DMS114 treated with DMSO at 0.1 percent for 48 hours (cell line): ENCODE measurements around the gene FBXO21.
"Not testable (repeated sequence)": the region's sequence is repeated elsewhere in the genome, so short reads cannot be mapped to it uniquely, and the experiment has no call there.

Experiments used
- DNase-seq: peaks from one replicate; lab custom pipeline; 2025; ENCODE audit not compliant: unreplicated experiment; lab: John Stamatoyannopoulos, UW

Gene FBXO21

GRCh38 chr12:117202033-117202432 lies 11.8 kb upstream of the FBXO21 start:
- DNase-seq, result no peak

GRCh38 chr12:117199956-117200744 lies 9.9 kb upstream of the FBXO21 start:
- not testable (repeated sequence) for DNase-seq

- DNase-seq, result not testable (repeated sequence)
Measured at GRCh38 chr12:117196334-117196733, 6.1 kb upstream of the FBXO21 start.

GRCh38 chr12:117195027-117195426 lies 4.8 kb upstream of the FBXO21 start:
- not testable (repeated sequence) for DNase-seq

GRCh38 chr12:117193903-117194302 lies 3.6 kb upstream of the FBXO21 start:
- DNase-seq, result no peak

- DNase-seq, result not testable (repeated sequence)
Measured at GRCh38 chr12:117192581-117192980, 2.3 kb upstream of the FBXO21 start.

GRCh38 chr12:117192057-117192456 lies 1.8 kb upstream of the FBXO21 start:
- no peak for DNase-seq

- no peak for DNase-seq
Measured at GRCh38 chr12:117189725-117190209, 503 bp downstream of the FBXO21 start.

GRCh38 chr12:117188961-117189724 lies 1.1 kb downstream of the FBXO21 start:
- peak; percentile 33 for DNase-seq

- no peak for DNase-seq
Measured at GRCh38 chr12:117188121-117188665, 2.1 kb downstream of the FBXO21 start.

GRCh38 chr12:117187421-117187820 lies 2.8 kb downstream of the FBXO21 start:
- DNase-seq, result no peak

GRCh38 chr12:117182866-117183265 lies 7.4 kb downstream of the FBXO21 start:
- no peak for DNase-seq

GRCh38 chr12:117181468-117181843 lies 8.8 kb downstream of the FBXO21 start:
- not testable (repeated sequence) for DNase-seq

GRCh38 chr12:117180758-117181467 lies 9.4 kb downstream of the FBXO21 start:
- DNase-seq, result no peak

GRCh38 chr12:117178745-117179144 lies 11.5 kb downstream of the FBXO21 start:
- no peak for DNase-seq

- no peak for DNase-seq
Measured at GRCh38 chr12:117178301-117178700, 12.0 kb downstream of the FBXO21 start.

GRCh38 chr12:117172168-117172567 lies 18.1 kb downstream of the FBXO21 start:
- DNase-seq, result no peak

GRCh38 chr12:117171499-117172162 lies 18.6 kb downstream of the FBXO21 start:
- no peak for DNase-seq

- no peak for DNase-seq
Measured at GRCh38 chr12:117169548-117169947, 20.7 kb downstream of the FBXO21 start.

GRCh38 chr12:117168976-117169375 lies 21.3 kb downstream of the FBXO21 start:
- DNase-seq, result no peak

GRCh38 chr12:117167769-117168168 lies 22.5 kb downstream of the FBXO21 start:
- no peak for DNase-seq
